MM.1S (cell line): ENCODE data around the gene TMEM207.

Experiments
- DNase-seq: peaks from one replicate; pipeline ENCODE4 v3.0.0-alpha.2; 2015
- H2AFZ ChIP-seq: fragments of 300-600 bp; sonication (generic); 2 replicates; pipeline ENCODE4 v1.6.0; 2016; ENCODE audit warnings: antibody characterized with exemption, low read length
- H3F3A ChIP-seq: fragments of 300-600 bp; sonication (generic); 2 replicates; pipeline ENCODE4 v1.6.1; 2016; ENCODE audit warnings: mild to moderate bottlenecking, antibody characterized with exemption, low read length, moderate library complexity, mixed read lengths; ENCODE audit not compliant: insufficient read depth
- H3K27ac ChIP-seq: fragments of 300-600 bp; sonication (generic); 2 replicates; pipeline ENCODE4 v1.5.1; 2016; ENCODE audit warnings: mild to moderate bottlenecking, low read length
- H3K27me3 ChIP-seq: fragments of 300-600 bp; sonication (generic); replicated peaks from 2 replicates; pipeline ENCODE4 v1.6.0; 2016; ENCODE audit warnings: low read length; ENCODE audit not compliant: insufficient read depth
- H3K36me3 ChIP-seq: fragments of 300-600 bp; sonication (generic); replicated peaks from 2 replicates; pipeline ENCODE4 v1.6.1; 2016; ENCODE audit warnings: mild to moderate bottlenecking, low read length, mixed read lengths; ENCODE audit not compliant: insufficient read depth
- H3K4me1 ChIP-seq: fragments of 300-600 bp; sonication (generic); 2 replicates; pipeline ENCODE4 v1.6.1; 2016; ENCODE audit warnings: low read length, mixed read lengths
- H3K4me2 ChIP-seq: fragments of 300-600 bp; sonication (generic); 2 replicates; pipeline ENCODE4 v1.6.0; 2016; ENCODE audit warnings: low read depth, low read length
- H3K4me3 ChIP-seq: fragments of 300-600 bp; sonication (generic); 2 replicates; pipeline ENCODE4 v1.5.1; 2016; ENCODE audit warnings: low read length, mixed read lengths
- H3K79me2 ChIP-seq: fragments of 300-600 bp; sonication (generic); 2 replicates; pipeline ENCODE4 v1.6.1; 2016; ENCODE audit warnings: mixed run types, low read length, mixed read lengths
- H3K9ac ChIP-seq: fragments of 300-600 bp; sonication (generic); 2 replicates; pipeline ENCODE4 v1.6.1; 2016; ENCODE audit warnings: low read length, mixed read lengths
- H3K9me2 ChIP-seq: fragments of 300-600 bp; sonication (generic); replicated peaks from 2 replicates; pipeline ENCODE4 v1.6.1; 2016; ENCODE audit warnings: mild to moderate bottlenecking, low read length, mixed read lengths; ENCODE audit not compliant: insufficient read depth
- H3K9me3 ChIP-seq: fragments of 300-600 bp; sonication (generic); replicated peaks from 2 replicates; pipeline ENCODE4 v1.6.1; 2016; ENCODE audit warnings: mild to moderate bottlenecking, low read length, mixed read lengths; ENCODE audit not compliant: insufficient read depth
- H4K20me1 ChIP-seq: fragments of 300-600 bp; sonication (generic); 2 replicates; pipeline ENCODE4 v1.6.1; 2016; ENCODE audit warnings: mild to moderate bottlenecking, low read length, moderate library complexity, mixed read lengths; ENCODE audit not compliant: insufficient read depth
- CTCF ChIP-seq: fragments of 300-600 bp; sonication (generic); IDR thresholded peaks from 2 replicates; pipeline ENCODE4 v1.5.1; 2016; ENCODE audit warnings: antibody characterized with exemption, low read length, mixed read lengths
- EZH2 ChIP-seq: fragments of 300-600 bp; sonication (generic); optimal IDR thresholded peaks from 2 replicates; pipeline ENCODE3; 2017; ENCODE audit warnings: low read depth, mild to moderate bottlenecking, antibody characterized with exemption, low read length, mixed read lengths
- EZH2phosphoT487 ChIP-seq: fragments of 300-600 bp; sonication (generic); IDR thresholded peaks from 2 replicates; pipeline ENCODE4 v1.6.1; 2018; ENCODE audit warnings: antibody characterized with exemption, low read length

The TMEM207 gene

GRCh38 chr3:190424478-190425439, 24.9 kb downstream of the TMEM207 start:
- Histone ChIP-seq H3K4me2 (peak overlapping the region; percentile 20; the same call in 1 of the 2 replicates), H3K9me3 (no peaks in the 10 kb centered on the region), H3K79me2 (no peaks in the 10 kb centered on the region), H4K20me1 (no peaks in the 10 kb centered on the region), H3K36me3 (no peaks in the 10 kb centered on the region), H3K4me3 (peak overlapping the region; percentile 6; the same call in 1 of the 2 replicates), H3K4me1 (no peaks in the 10 kb centered on the region), H3F3A (no peaks in the 10 kb centered on the region), H2AFZ (peak overlapping the region; percentile 3; the same call in 1 of the 2 replicates), H3K27me3 (no peaks in the 10 kb centered on the region), H3K9me2 (no peaks in the 10 kb centered on the region), H3K27ac (no peak overlapping the region), H3K9ac (no peak overlapping the region)
- peak; percentile 84 for DNase-seq
- TF ChIP-seq EZH2 (no peak), CTCF (peak; percentile 73), EZH2phosphoT487 (no peak)

- no peaks in the 10 kb centered on the region for H4K20me1 ChIP-seq
- H3K4me1 ChIP-seq, result no peaks in the 10 kb centered on the region
- DNase-seq, result no peak
- no peaks in the 10 kb centered on the region for H3K9me3 ChIP-seq
- H3K27me3 ChIP-seq, result no peaks in the 10 kb centered on the region
- H3K27ac ChIP-seq, result no peak overlapping the region
- H3K9ac ChIP-seq, result no peak overlapping the region
- TF ChIP-seq EZH2phosphoT487, result no peak
- no peak for TF ChIP-seq EZH2
- no peak for TF ChIP-seq CTCF
- no peak overlapping the region for H3K4me3 ChIP-seq
- H2AFZ ChIP-seq, result 0 out of 2 replicates have a peak overlapping the region, but pooled peaks have one; percentile 10
- H3K36me3 ChIP-seq, result no peaks in the 10 kb centered on the region
- H3K4me2 ChIP-seq, result no peak overlapping the region
- H3F3A ChIP-seq, result no peaks in the 10 kb centered on the region
- H3K9me2 ChIP-seq, result no peaks in the 10 kb centered on the region
- H3K79me2 ChIP-seq, result no peaks in the 10 kb centered on the region
Measured at GRCh38 chr3:190424108-190424477, 25.6 kb downstream of the TMEM207 start.

- DNase-seq, result no peak
- Histone ChIP-seq H3K4me3 (no peak overlapping the region), H3K9me3 (no peaks in the 10 kb centered on the region), H3K79me2 (no peaks in the 10 kb centered on the region), H3K36me3 (no peaks in the 10 kb centered on the region), H4K20me1 (no peaks in the 10 kb centered on the region), H3K27me3 (no peaks in the 10 kb centered on the region), H3F3A (no peaks in the 10 kb centered on the region), H3K4me1 (no peaks in the 10 kb centered on the region), H3K9me2 (no peaks in the 10 kb centered on the region), H2AFZ (no peak overlapping the region), H3K4me2 (no peak overlapping the region), H3K27ac (no peak overlapping the region), H3K9ac (no peak overlapping the region)
- TF ChIP-seq EZH2, result no peak
- TF ChIP-seq EZH2phosphoT487, result no peak
- no peak for TF ChIP-seq CTCF
Measured at GRCh38 chr3:190414297-190414696, 35.4 kb downstream of the TMEM207 start.
